IMR-90 (cell line): ENCODE results near the gene C5. TPM values are rescaled to one million over a fixed set of nuclear protein-coding genes. Genes with fewer than 3 reads are reported as not detected.

Source experiments
- ATAC-seq: fragments of 200-7000 bp; cut with Tn5 transposase; 2 replicates; pipeline ENCODE4 v1.9.1; 2020; ENCODE audit warnings: low read depth, mild to moderate bottlenecking, moderate library complexity
- BruUV-seq: library from RNA; stranded (reverse); fragments of 400-500 nt; replicated peaks from 2 replicates; lab custom pipeline; 2021; lab: Mats Ljungman, UMichigan
- CTCF ChIA-PET: fragments of 300-600 bp; formaldehyde crosslinking; extraction: SDS; loops from one replicate; lab custom pipeline; 2021; ENCODE audit warnings: antibody characterized with exemption; lab: Yijun Ruan, JAX
- POLR2A ChIA-PET: fragments of 300-600 bp; sonication (Branson Sonifier 250); formaldehyde crosslinking; loops from one replicate; lab custom pipeline; 2022; ENCODE audit warnings: antibody characterized with exemption; ENCODE audit not compliant: unreplicated experiment; lab: Charles Lee
- DNase-seq: peaks from one replicate; pipeline ENCODE4 v3.0.0; 2013
- H2AFZ ChIP-seq: replicated peaks from 2 replicates; pipeline ENCODE3; 2013; ENCODE audit warnings: low read length, mild to moderate bottlenecking; ENCODE audit not compliant: poor library complexity
- H2AK5ac ChIP-seq: 2 replicates; pipeline ENCODE4 v1.6.1; 2013; ENCODE audit warnings: low read depth, low read length, inconsistent platforms
- H2AK9ac ChIP-seq: replicated peaks from 2 replicates; pipeline ENCODE3; 2013; ENCODE audit warnings: mild to moderate bottlenecking, low read depth, low read length, moderate library complexity; ENCODE audit not compliant: poor library complexity
- H2BK120ac ChIP-seq: 2 replicates; pipeline ENCODE4 v1.6.1; 2013; ENCODE audit warnings: low read depth, low read length, inconsistent platforms
- H2BK15ac ChIP-seq: 3 replicates; pipeline ENCODE4 v1.6.1; 2013; ENCODE audit warnings: low read depth, low read length, inconsistent platforms
- H2BK20ac ChIP-seq: 2 replicates; pipeline ENCODE4 v1.6.1; 2013; ENCODE audit warnings: low read depth, mild to moderate bottlenecking, inconsistent platforms, low read length, moderate library complexity
- H2BK5ac ChIP-seq: 2 replicates; pipeline ENCODE4 v1.6.1; 2013; ENCODE audit warnings: mild to moderate bottlenecking, low read depth, low read length, inconsistent platforms; ENCODE audit not compliant: poor library complexity, severe bottlenecking
- H3K14ac ChIP-seq: replicated peaks from 2 replicates; pipeline ENCODE4 v1.6.1; 2013; ENCODE audit warnings: low read depth, low read length, inconsistent platforms
- H3K18ac ChIP-seq: 2 replicates; pipeline ENCODE4 v1.6.1; 2013; ENCODE audit warnings: low read depth, low read length, control low read depth
- H3K23ac ChIP-seq: 2 replicates; pipeline ENCODE4 v1.6.1; 2013; ENCODE audit warnings: low read depth, low read length, inconsistent platforms
- H3K27ac ChIP-seq: 2 replicates; pipeline ENCODE4 v1.5.1; 2013; ENCODE audit warnings: mild to moderate bottlenecking, control low read depth, low read length; ENCODE audit not compliant: insufficient read depth
- H3K27me3 ChIP-seq: 2 replicates; pipeline ENCODE4 v1.6.1; 2013; ENCODE audit warnings: low read length; ENCODE audit not compliant: control insufficient read depth, insufficient read depth
- H3K36me3 ChIP-seq: 2 replicates; pipeline ENCODE4 v1.6.1; 2013; ENCODE audit warnings: low read length, mixed read lengths; ENCODE audit not compliant: control insufficient read depth, insufficient read depth
- H3K4ac ChIP-seq: 2 replicates; pipeline ENCODE4 v1.6.1; 2013; ENCODE audit warnings: low read depth, low read length, inconsistent platforms
- H3K4me1 ChIP-seq: 2 replicates; pipeline ENCODE4 v1.6.1; 2013; ENCODE audit warnings: low read length, mixed read lengths; ENCODE audit not compliant: control insufficient read depth, insufficient read depth
- H3K4me2 ChIP-seq: 2 replicates; pipeline ENCODE4 v1.6.1; 2013; ENCODE audit warnings: low read depth, mild to moderate bottlenecking, control low read depth, low read length, moderate library complexity
- H3K4me3 ChIP-seq: 2 replicates; pipeline ENCODE4 v1.5.1; 2013; ENCODE audit warnings: low read depth, mild to moderate bottlenecking, control low read depth, low read length, moderate library complexity; ENCODE audit not compliant: insufficient read depth
- H3K56ac ChIP-seq: 2 replicates; pipeline ENCODE4 v1.6.1; 2013; ENCODE audit warnings: low read length, inconsistent platforms; ENCODE audit not compliant: insufficient read depth; ENCODE audit errors: extremely low read depth
- H3K79me1 ChIP-seq, 2 experiments: 2 replicates each; pipeline ENCODE4 v1.6.1; 2013; ENCODE audit warnings: low read length in 2 of 2, inconsistent platforms in 1 of 2, low read depth in 1 of 2
- H3K9ac ChIP-seq: 2 replicates; pipeline ENCODE4 v1.6.1; 2013; ENCODE audit warnings: low read depth, low read length, control low read depth
- H3K9me1 ChIP-seq: 2 replicates; pipeline ENCODE4 v1.6.1; 2013; ENCODE audit warnings: low read length, inconsistent platforms; ENCODE audit not compliant: insufficient read depth
- H3K9me3 ChIP-seq: 2 replicates; pipeline ENCODE4 v1.6.1; 2013; ENCODE audit warnings: low read length; ENCODE audit not compliant: control insufficient read depth, insufficient read depth
- H4K20me1 ChIP-seq: 2 replicates; pipeline ENCODE4 v1.6.1; 2013; ENCODE audit warnings: low read length, inconsistent platforms; ENCODE audit not compliant: insufficient read depth
- H4K5ac ChIP-seq: 2 replicates; pipeline ENCODE4 v1.6.1; 2013; ENCODE audit warnings: mild to moderate bottlenecking, low read depth, low read length, control low read depth
- H4K8ac ChIP-seq, 2 experiments: 2 replicates each; pipeline ENCODE4 v1.6.1; 2013; ENCODE audit warnings: low read depth in 2 of 2, low read length in 2 of 2, control low read depth in 1 of 2, inconsistent platforms in 1 of 2
- H4K91ac ChIP-seq: 2 replicates; pipeline ENCODE4 v1.6.1; 2013; ENCODE audit warnings: low read depth, low read length, inconsistent platforms; ENCODE audit not compliant: insufficient read depth
- BHLHE40 ChIP-seq: fragments of 150-350 bp; IDR thresholded peaks from 2 replicates; pipeline ENCODE4 v1.6.1; 2016; ENCODE audit warnings: mild to moderate bottlenecking, low read depth, low read length
- CEBPB ChIP-seq: IDR thresholded peaks from 2 replicates; pipeline ENCODE4 v1.6.1; 2012; ENCODE audit warnings: low read depth, low read length, improper control_type of control experiment
- CHD1 ChIP-seq: IDR thresholded peaks from 2 replicates; pipeline ENCODE4 v1.6.1; 2012; ENCODE audit warnings: low read depth, low read length, improper control_type of control experiment
- FOS ChIP-seq: fragments of 150-350 bp; IDR thresholded peaks from 2 replicates; pipeline ENCODE4 v1.6.1; 2016; ENCODE audit warnings: low read depth, low read length
- MAZ ChIP-seq: IDR thresholded peaks from 2 replicates; pipeline ENCODE4 v1.6.1; 2012; ENCODE audit warnings: low read depth, mild to moderate bottlenecking, low read length, improper control_type of control experiment, moderate library complexity, borderline replicate concordance
- MXI1 ChIP-seq: IDR thresholded peaks from 2 replicates; pipeline ENCODE4 v1.6.1; 2012; ENCODE audit warnings: low read depth, mild to moderate bottlenecking, low read length, moderate library complexity, borderline replicate concordance
- NFE2L2 ChIP-seq: fragments of 150-350 bp; IDR thresholded peaks from 2 replicates; pipeline ENCODE4 v1.6.1; 2016; ENCODE audit warnings: low read depth, mild to moderate bottlenecking, low read length
- POLR2A ChIP-seq: IDR thresholded peaks from 2 replicates; pipeline ENCODE4 v1.6.1; 2012; ENCODE audit warnings: mild to moderate bottlenecking, low read depth, low read length
- RAD21 ChIP-seq: IDR thresholded peaks from 2 replicates; pipeline ENCODE4 v1.6.1; 2012; ENCODE audit warnings: low read length, improper control_type of control experiment
- RCOR1 ChIP-seq: IDR thresholded peaks from 2 replicates; pipeline ENCODE4 v1.6.1; 2012; ENCODE audit warnings: mild to moderate bottlenecking, low read length, improper control_type of control experiment; ENCODE audit not compliant: insufficient replicate concordance
- RFX5 ChIP-seq: IDR thresholded peaks from 2 replicates; pipeline ENCODE4 v1.8.0; 2012; ENCODE audit warnings: low read depth, mild to moderate bottlenecking, low read length, moderate library complexity
- USF2 ChIP-seq: fragments of 150-350 bp; IDR thresholded peaks from 2 replicates; pipeline ENCODE4 v1.6.1; 2017; ENCODE audit warnings: mild to moderate bottlenecking, antibody characterized with exemption, low read length, low read depth
- WGBS, 2 experiments: methylation state at CpG; one replicate each; pipeline versions ENCODE4 v1.1.5 to v1.1.7; 2013; ENCODE audit warnings: missing lambda C conversion rate in 2 of 2; ENCODE audit not compliant: insufficient read length in 1 of 2; ENCODE audit errors: extremely low coverage in 2 of 2; 5-methylcytosine and 5-hydroxymethylcytosine counted together
- dilution Hi-C: fragments of 300-500 bp; cut with HindIII; formaldehyde crosslinking; loops from one replicate; pipeline ENCODE4 v1.14.3; 2018; ENCODE audit warnings: low sequenced_read_pairs; ENCODE audit not compliant: unreplicated experiment
- in situ Hi-C: fragments of 300-500 bp; cut with MboI; formaldehyde crosslinking; loops from 3 replicates; pipeline ENCODE4 v1.14.3; 2019; ENCODE audit warnings: low sequenced_read_pairs, inconsistent platforms, mixed read lengths
- intact Hi-C: fragments of 100-400 bp; cut with micrococcal nuclease; formaldehyde crosslinking; loops from 2 replicates; pipeline ENCODE4 v1.10.0; 2022
- polyA plus RNA-seq, 3 experiments: library from polyadenylated mRNA; depleted of rRNA; stranded (reverse); fragments of >200 nt; gene quantifications; 2 replicates each; pipeline ENCODE4 v1.2.3, GENCODE V29; 2012; ENCODE audit warnings: low replicate concordance in 1 of 3
- total RNA-seq: library from RNA; depleted of rRNA; stranded (reverse); fragments of >200 nt; gene quantifications from 2 replicates; pipeline ENCODE4 v1.2.3, GENCODE V29; 2012

Gene C5
- total and polyA plus RNA-seq, 2 of the 4 experiments (the other 2 are of a cell fraction) = 1.5 to 2.3 TPM

GRCh38 chr9:120996409-120996808 lies 53.7 kb downstream of the C5 start:
- DNase-seq = no peak
- no peaks in the 10 kb centered on the region for H3K4me1 ChIP-seq
- POLR2A ChIA-PET = no interaction called here
- H2AK9ac ChIP-seq = no peak overlapping the region
- H3K23ac ChIP-seq = no peak overlapping the region
- no peak overlapping the region for H3K4me3 ChIP-seq
- H3K18ac ChIP-seq = no peak overlapping the region
- TF ChIP-seq RFX5 (no peak), MAZ (no peak), FOS (no peak), NFE2L2 (no peak), BHLHE40 (no peak), MXI1 (no peak), CHD1 (no peak), CEBPB (no peak), RAD21 (no peak), RCOR1 (no peak), POLR2A (no peak), USF2 (no peak)
- no TSS peak for BruUV-seq
- H4K20me1 ChIP-seq = no peaks in the 10 kb centered on the region
- no peak overlapping the region for H2BK20ac ChIP-seq
- no peak overlapping the region for H3K4me2 ChIP-seq
- intact Hi-C loops (loop anchor here (10.0 kb wide), 1 partner anchor 408 kb away; no protein-coding TSS in a partner anchor), in situ Hi-C loops (loop anchor here (25.0 kb wide), 1 partner anchor 391 kb away; no protein-coding TSS in a partner anchor), dilution Hi-C loops (no loop called here)
- H4K8ac ChIP-seq = no peak overlapping the region
- H3K27ac ChIP-seq = no peak overlapping the region
- 69% methylated on average over 2 of the region's 3 CpGs; no CpG with 5 or more reads in 1 of the 2 experiments for WGBS, 2 experiments
- H3K27me3 ChIP-seq = no peaks in the 10 kb centered on the region
- H2BK120ac ChIP-seq = no peak overlapping the region
- no peaks in the 10 kb centered on the region for H3K9me3 ChIP-seq
- CTCF ChIA-PET = no interaction called here
- no peaks in the 10 kb centered on the region for H3K36me3 ChIP-seq
- no peak overlapping the region for H3K14ac ChIP-seq
- H2BK5ac ChIP-seq = no peak overlapping the region
- H4K91ac ChIP-seq = no peak overlapping the region
- no peak overlapping the region for H2AK5ac ChIP-seq
- H2BK15ac ChIP-seq = no peak overlapping the region
- ATAC-seq = no peak
- H3K4ac ChIP-seq = no peak overlapping the region
- H3K79me1 ChIP-seq = no peaks in the 10 kb centered on the region
- H4K5ac ChIP-seq = no peak overlapping the region
- H3K9me1 ChIP-seq = no peaks in the 10 kb centered on the region
- H3K56ac ChIP-seq = no peak overlapping the region
- no peak overlapping the region for H2AFZ ChIP-seq
- no peak overlapping the region for H3K9ac ChIP-seq
